HG02840 (cell line): ENCODE data around the gene DCAF5.
"Not testable (repeated sequence)": the region's sequence is repeated elsewhere in the genome, so short reads cannot be mapped to it uniquely, and the experiment has no call there.

ENCODE experiments used
- ATAC-seq: cut with Tn5 transposase; IDR thresholded peaks from one replicate; pipeline ENCODE4 v1.9.1; 2021; ENCODE audit warnings: mild to moderate bottlenecking, moderate library complexity, moderate number of reproducible peaks; ENCODE audit not compliant: unreplicated experiment, low FRiP score

Gene DCAF5

DNA sequence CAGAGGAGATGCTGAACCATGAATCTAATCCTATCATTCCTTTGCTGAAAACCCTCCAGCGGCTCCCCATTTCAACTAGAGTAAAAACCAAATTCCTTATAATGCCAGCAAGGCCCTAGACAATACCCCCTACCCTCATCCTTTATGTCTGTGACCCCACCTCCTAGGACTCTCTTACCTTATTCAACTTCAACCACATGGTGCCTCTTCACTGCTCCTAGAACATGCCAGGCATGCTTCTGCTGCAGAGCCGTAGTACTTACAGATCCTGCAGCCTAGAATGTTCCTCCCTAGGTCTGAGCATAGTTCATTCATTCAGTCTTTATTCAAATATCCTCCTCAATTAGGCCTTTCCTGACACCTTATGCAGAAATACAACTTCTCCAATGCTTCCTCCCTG lies 54.9 kb downstream of the DCAF5 start:
- ATAC-seq, result no peak

DNA sequence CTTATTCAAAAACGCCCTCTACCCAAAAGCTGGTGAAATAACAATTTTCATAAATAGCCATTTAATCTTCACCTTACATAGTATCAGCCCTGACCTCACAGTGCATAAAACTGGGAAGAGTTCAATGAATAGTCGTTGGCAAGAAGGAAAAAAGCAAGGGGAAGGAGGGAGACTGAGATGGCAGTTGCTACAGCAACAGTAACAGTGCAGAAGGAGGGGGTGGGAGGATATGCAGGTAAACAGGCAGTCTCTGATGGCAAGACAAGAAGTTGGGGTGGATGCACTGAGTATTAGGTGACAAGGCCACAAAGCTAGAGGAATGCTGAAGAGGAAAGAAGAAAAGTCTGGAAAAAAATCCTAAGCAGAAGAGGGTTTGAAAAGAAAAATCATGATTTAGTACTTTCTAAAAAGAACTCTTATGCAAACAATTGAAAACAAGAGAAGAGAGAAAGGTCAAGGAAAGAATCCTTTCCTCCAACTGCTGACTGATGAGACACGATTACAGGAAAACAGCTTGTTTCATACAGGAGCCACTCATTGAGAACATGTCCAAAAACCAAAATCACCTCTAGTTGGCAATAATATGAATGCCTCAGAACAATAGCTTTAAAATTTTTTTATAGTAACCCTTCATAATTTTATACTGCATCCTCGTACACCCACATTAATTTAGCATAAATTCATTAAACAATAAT lies 56.0 kb downstream of the DCAF5 start:
- ATAC-seq, result no peak

DNA sequence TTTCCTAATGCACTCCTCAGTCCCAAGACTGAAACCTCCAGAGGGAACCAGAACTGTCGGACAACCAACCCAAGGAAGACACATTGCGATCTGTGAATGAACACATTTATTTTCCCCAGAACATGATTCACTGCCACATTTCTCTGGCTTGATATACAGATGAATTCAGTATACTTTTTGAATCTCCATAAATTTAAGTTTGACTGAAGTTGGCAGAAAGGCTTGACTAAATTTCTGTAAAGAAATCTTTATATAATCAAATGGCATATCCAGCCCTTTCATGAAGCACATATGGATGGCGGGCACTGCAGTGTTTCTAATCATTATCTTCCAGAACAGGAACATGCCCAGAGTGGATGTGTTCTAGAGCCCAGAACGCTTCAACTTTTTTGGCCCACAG lies 56.7 kb downstream of the DCAF5 start:
- no peak for ATAC-seq

DNA sequence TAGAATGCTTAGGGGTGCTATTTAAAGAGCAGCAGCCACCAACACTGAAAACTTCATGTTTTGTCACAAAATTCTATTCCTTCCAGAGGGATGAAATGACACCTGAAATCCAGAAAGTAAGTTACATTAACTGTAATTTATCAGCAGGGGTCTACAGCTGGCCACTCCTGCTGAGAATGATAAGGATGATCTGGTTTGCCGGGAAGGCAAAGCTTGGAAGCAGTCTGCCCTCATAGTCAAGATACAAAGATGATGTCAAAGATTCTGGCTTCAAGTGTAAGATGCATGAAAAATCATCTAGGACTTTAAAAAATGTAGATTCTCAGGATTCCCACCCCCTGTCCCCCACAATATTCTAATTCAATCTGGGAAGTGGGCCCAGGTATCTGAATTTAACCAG lies 58.4 kb downstream of the DCAF5 start:
- no peak for ATAC-seq

DNA sequence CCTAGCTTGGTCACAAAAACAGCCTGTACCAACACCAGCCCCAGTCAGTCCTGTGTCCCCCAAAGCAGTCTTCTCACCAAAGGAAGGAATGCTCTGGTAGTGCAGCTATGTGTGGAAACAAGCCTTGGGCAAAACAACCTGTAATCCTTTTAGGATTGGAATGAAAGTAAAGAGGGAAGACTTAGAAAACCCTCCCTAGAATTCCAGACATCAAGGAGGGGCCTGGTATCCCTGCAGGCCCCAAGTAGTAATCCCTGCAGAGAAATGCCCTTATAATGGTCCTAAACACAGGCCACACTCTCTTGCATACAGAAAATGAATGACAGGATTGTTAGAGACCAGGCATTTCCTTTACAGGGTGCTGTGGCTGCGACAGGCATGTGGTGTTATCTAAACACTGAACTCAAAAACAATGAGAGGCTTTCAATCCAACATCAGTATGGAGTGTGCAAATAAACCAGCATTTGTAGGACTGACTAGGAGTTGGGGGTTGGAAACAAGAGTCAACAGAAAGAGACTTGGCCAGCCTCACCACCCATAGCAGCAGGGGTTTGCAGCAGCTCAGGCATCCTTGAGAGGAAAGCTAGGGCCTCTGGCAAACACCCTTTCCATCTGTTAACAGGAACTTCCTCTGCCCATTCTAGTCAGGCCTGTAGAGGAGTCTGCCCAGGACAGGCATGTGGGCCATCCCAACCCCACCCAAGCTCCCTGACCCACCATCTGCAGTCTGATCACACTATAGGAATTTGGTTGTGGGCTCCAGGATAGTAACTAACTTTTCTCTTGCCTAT lies 59.1 kb downstream of the DCAF5 start:
- no peak for ATAC-seq

DNA sequence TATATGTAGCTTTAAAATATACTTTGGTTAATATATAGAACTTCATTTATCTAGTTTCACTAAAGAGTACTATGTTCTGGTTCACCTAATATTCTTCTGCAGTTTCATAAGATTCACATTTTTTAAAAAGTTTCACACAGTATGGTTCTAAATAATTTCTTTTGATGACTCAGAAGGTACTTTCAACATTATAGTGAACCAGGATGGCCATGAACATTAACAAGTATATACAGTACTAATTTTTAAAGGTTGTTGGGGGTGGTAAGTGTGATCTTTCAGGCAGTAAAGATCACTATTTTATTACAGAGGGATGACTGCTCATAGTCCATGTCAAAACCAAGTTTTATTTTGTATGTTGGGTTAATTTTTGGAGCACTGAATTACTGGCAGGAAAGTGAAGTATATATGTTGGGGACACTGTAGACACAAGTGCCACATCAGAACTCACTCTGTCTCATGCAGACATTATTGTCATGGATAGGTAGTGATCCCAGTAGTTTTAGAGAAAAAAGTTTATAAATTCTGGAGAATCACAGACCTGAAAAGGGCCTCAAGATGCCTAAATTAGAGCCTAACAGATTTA lies 60.0 kb downstream of the DCAF5 start:
- ATAC-seq, result no peak

DNA sequence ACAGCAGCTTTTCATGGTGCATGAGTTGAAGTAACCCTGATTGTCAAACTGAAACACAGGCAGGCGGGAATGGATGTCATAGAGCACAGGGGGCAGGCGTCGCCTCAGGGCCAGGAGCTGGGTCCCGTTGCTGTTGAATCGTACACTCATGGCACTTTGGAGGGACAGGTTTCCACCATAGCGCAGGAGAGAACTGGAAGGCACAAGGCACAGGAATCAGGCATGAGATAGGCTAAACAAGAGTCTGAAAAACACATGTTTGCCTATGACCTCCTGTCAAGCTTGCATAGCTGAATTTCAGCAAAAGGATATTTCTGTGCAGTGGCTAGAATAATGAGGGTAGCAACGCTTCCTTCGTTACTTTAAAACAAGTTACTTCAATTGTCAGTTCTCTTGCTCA lies 61.2 kb downstream of the DCAF5 start:
- ATAC-seq, result no peak

DNA sequence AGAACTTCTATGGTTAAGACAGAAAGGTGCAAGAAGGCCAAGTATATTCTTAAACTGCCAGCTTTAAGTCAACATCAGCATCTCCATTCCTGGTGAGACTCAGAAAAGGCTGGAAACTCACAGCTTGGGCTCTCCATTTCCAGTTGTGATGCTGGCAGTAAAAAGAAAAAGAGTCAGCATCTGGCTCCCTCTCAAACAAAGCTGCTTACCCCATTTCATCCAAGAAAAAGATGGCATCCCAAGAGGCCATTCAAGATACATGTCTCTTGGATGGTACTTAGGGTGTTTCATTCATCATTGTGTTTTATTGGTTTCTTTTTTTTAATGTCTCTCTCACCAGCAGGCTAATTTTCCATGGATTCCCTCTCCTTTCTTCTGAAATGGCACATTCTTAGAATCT lies 61.9 kb downstream of the DCAF5 start:
- no peak for ATAC-seq

DNA sequence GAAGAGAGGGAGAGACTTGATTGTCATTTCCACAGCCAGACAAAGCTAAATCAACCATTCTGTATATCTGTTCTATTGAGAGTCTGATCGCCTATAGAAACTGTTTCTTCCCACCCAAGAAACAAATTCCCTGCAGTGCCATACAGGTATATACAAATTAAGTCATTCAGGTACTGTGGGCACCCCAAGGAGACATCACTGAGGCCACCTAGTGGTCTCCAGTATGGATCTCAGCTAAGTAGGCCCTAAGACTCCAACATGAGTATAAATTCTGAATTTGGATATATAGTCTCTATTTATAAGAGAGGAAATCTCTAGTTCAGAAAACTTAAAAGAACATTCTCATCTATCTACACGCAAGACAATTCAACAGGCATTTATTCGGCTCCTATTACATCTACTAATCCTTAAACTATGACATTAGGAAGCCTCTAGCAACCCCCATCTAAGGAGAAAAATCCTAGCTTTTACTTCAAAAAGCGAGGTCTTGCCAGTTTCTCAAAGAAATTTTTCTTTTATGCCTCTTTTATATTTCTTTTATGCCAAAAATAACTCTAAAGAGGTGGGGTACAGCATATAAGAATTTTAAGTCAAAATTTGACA lies 62.6 kb downstream of the DCAF5 start:
- ATAC-seq, result no peak

DNA sequence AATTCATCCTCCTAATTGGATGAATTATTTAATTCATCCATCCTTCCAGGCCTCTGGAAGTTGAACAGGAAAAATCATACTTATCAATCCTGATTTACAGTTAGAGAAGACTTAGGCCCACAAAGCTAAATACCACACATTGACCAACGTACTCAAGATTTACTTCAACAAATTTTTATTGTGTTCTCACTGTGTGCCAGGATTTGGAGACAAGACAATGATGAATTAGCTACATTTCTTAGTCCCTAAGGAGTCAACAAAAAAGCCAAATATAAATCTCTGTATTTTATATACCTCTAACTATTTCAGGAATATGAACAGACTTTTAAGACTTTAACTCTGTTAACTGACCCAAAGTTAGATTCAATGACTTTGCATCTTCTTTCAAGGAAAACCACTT lies 63.9 kb downstream of the DCAF5 start:
- no peak for ATAC-seq

DNA sequence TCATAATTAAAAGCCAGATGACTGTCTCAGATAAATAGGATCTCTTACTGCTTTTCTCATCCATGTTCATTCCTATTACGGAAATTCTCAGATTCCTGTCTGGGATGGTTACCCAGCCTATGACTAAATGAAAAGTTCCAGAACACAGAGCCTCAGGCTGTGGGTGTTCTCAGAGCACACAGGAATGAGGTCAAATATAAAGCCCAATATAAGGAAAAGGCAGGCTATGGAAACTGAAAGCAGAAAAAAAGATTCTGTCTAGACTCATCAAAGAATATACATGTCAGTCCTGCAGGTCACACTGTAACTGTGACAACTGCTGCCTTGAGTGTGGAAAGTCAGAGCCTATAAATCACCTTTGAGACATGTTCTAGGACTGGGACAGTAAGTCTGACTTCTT lies 64.3 kb downstream of the DCAF5 start:
- ATAC-seq, result no peak

DNA sequence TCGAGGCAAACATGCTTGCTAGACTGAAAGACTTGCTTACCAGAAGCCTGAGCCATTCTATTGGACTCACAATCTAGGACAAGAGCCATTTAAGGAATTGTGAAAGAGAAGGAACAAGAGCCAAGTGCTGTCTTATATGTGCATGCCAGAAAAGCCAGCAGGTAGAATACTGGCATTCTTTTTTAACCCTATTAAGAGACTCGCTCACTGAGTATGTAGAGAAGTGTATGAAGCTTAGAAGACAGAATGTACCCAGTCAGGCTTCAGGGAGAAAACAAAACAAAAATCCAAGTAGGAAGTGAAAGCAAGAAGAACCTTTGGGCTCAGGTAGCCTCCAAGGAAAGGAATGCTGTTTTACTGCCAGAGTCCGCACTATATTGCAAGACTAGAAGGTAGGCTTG lies 65.9 kb downstream of the DCAF5 start:
- no peak for ATAC-seq

DNA sequence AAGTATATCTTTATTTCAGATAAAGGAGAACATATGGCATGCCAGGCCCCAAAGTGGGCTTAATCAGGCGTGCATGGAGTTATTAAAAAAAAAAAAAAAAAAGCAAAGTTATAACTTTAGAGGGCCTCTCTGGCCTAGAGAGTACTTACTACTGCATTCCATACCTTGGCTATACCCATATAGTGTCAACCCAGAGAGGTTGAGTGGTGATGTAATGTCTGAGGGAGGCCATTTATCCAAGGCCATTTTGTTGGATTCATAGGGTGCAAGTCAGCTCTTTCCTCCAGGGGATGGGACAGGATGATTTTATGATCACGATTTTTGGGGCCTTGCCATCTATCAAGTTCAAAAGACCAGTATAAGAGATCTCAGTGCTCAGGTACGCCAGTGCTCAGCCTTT lies 66.4 kb downstream of the DCAF5 start:
- no peak for ATAC-seq

DNA sequence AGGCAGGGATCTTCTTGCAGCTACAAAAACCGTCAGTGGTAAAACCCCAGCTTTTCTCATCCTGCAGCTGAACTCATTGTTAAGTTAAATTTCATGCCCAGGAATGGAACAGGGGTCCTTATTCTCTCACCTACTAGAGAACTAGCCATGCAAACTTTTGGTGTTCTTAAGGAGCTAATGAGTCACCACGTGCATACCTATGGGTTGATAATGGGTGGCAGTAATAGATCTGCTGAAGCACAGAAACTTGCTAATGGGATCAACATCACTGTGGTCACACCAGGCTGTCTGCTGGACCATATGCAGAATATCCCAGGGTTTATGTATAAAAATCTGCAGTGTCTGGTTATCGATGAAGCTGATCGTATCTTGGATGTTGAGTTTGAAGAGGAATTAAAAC lies 68.9 kb downstream of the DCAF5 start:
- ATAC-seq, result no peak

DNA sequence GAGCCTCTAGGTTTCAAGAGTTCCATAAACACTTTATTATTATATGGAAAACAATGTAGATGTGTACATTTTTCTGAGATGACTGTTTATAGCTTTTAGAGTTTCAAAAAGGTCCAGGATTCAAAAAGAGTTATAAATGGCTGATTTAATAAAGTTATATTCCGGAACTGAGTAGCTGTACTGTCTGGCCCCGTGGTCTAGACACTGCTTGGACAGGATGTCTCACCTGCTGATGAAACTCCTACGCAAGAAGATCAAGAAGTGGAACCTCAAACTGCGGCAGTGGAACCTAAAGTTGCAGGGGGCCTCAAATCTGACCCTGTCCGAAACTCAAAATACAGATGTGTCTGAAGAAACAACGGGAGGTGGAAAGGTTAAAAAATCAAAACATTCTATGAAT lies 69.7 kb downstream of the DCAF5 start:
- no peak for ATAC-seq

DNA sequence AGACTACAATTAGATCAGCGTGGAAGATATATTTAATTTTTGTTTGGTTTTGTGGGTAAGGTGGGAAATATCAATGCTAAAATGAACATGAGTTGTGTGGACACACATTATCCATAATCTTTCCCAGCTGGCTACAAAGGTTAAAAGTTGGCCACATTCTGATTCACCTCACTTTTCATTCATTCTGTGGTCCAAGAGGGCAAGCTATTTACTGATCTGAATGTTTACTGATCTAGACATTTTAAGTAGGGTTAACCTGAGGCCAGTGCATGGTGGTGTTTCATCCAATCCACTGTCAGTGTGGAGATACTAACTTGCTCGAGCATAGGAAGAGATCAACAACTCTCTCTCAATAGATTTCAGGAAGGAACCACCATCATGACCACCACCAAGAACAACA lies 71.6 kb downstream of the DCAF5 start:
- no peak for ATAC-seq

DNA sequence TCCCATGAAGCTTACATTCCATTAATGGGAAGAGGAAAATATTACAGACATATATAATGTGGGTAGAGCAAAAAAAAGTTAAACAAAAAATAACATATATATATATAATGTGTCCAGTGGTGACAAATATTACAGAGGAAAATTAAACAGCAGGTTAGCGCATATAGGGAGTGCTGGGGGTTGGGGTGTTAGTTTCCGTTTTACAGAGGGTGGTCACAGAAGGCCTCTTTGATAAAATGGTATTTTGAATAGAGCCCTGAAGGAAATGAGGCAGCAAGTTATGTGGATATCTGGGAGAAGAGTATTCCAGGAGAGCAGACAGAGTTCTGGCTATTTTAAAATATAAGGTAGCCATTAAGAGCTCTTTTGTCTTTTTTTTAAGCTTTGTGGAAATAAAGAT lies 73.2 kb downstream of the DCAF5 start:
- ATAC-seq, result no peak

DNA sequence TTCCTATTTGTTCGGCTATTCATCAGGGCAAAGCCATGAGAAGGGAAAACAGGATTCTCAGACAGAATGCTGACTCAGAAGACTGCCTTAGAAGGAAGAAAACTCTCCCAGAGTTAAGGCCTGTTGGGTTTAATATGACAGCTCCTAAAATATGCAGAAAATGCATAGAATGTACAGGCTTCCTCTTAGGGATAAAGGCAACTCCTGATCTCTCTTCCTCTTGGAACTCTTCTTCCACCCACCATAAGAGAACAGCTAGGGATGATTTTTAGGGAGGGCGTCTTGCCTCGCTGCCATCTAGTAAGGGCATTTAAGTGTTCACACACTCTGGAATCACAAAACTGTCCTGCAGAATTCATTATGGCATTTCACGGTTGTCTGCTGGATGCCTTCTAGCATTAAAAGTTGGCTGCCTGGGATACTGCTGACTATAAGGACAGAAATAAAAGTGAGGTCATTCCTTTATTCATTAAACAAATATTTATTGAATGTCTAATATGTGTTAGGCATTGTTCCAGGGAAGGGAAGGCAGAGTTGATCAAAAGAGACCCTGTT lies 73.7 kb downstream of the DCAF5 start:
- no peak for ATAC-seq

DNA sequence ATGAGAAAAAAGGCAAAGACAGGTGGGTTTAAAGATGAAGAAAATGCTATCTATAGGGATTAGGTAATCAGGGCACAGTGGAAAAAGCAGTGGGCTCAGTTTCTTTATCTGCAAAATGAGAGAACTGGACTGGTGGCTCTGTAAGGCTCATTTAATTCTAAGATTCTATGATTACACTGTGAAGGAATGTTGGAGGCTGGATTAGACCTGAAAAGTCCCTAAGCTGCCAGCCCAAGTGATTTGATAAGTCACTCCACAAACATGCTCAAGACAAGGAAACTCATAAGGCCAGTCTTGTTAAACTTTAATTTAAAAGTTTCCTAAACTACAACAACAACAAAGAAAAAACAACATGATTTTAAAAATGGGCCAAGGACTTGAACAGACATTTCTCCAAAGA lies 75.1 kb downstream of the DCAF5 start:
- no peak for ATAC-seq

DNA sequence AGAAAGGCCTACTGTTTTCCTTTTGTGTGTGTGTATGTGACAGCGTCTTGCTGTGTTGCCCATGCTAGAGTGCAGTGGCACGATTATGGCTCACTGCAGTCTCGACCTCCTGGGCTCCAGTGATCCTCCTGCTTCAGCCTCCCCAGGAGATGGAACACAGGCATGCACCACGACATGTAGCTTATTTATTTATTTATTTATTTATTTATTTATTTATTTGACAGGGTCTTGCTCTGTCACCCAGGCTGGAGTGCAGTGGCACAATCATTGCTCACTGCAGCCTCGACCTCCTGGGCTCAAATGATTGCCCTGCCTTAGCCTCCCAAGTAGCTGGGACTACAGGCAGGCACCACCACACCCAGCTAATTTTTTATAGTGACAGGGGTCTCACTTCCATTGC lies 75.7 kb downstream of the DCAF5 start:
- not testable (repeated sequence) for ATAC-seq

DNA sequence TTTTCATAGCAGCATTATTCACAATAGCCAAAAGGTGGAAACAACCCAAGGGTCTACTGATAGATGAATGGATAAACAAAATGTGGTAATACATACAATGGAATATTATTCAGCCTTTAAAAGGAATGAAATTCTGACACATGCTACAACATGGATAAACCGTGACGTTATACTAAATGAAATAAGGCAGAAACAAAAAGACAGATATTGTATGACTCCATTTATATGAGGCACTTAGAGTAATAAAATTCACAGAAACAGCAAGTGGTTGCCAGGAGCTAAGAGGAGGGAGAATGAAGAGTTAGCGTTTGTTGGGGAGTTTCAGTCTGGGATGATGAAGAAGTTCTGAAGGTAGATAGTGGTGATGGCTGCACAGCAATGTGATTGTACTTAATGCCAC lies 76.6 kb downstream of the DCAF5 start:
- ATAC-seq, result no peak
